Liver (tissue), 9 donors: ENCODE measurements around the gene LRRC47. TPM values are rescaled to one million over a fixed set of nuclear protein-coding genes. Genes with fewer than 3 reads are reported as not detected.

Experiments
- DNase-seq: peaks from one replicate; pipeline ENCODE4 v3.0.0-alpha.2; 2017; ENCODE audit warnings: low spot score
- H3K27ac ChIP-seq, 2 donors: one replicate each; pipeline ENCODE4 v1.7.0; 2013; ENCODE audit warnings: inconsistent platforms in 2 of 2, low read length in 2 of 2, control low read depth in 1 of 2, low read depth in 1 of 2, mild to moderate bottlenecking in 1 of 2
- H3K27me3 ChIP-seq, 4 donors: one replicate each; pipeline versions ENCODE4 v1.6.1 to v1.7.0; 2013; ENCODE audit warnings: low read length in 3 of 4, inconsistent platforms in 1 of 4, mild to moderate bottlenecking in 1 of 4, moderate library complexity in 1 of 4; ENCODE audit not compliant: control insufficient read depth in 4 of 4, insufficient read depth in 4 of 4
- H3K36me3 ChIP-seq, 4 donors: one replicate each; pipeline versions ENCODE4 v1.6.1 to v1.7.0; 2013; ENCODE audit warnings: low read length in 3 of 4, mild to moderate bottlenecking in 3 of 4, low read depth in 1 of 4, moderate library complexity in 1 of 4; ENCODE audit not compliant: control insufficient read depth in 4 of 4, insufficient read depth in 3 of 4
- H3K4me1 ChIP-seq, 4 donors: one replicate each; pipeline versions ENCODE4 v1.6.1 to v1.7.0; 2013; ENCODE audit warnings: low read length in 3 of 4, mild to moderate bottlenecking in 3 of 4, moderate library complexity in 1 of 4; ENCODE audit not compliant: control insufficient read depth in 4 of 4, insufficient read depth in 4 of 4
- H3K4me3 ChIP-seq, 3 donors: one replicate each; pipeline versions ENCODE4 v1.6.1 to v1.7.0; 2013; ENCODE audit warnings: low read length in 3 of 3, control low read depth in 1 of 3, low read depth in 1 of 3, mild to moderate bottlenecking in 1 of 3
- H3K9ac ChIP-seq, 2 donors: one replicate each; pipeline ENCODE4 v1.7.0; 2013; ENCODE audit warnings: low read length in 2 of 2, mild to moderate bottlenecking in 2 of 2, moderate library complexity in 2 of 2, control low read depth in 1 of 2, low read depth in 1 of 2
- H3K9me3 ChIP-seq, 4 donors: one replicate each; pipeline versions ENCODE4 v1.6.1 to v1.7.0; 2013; ENCODE audit warnings: low read length in 3 of 4; ENCODE audit not compliant: control insufficient read depth in 4 of 4
- ATF3 ChIP-seq: IDR thresholded peaks from 2 replicates; pipeline ENCODE4 v1.6.1; 2016; ENCODE audit warnings: antibody characterized with exemption
- CTCF ChIP-seq: fragments of 150-350 bp; IDR thresholded peaks from 2 replicates; pipeline ENCODE4 v1.5.1; 2017; ENCODE audit warnings: improper control_type of control experiment, low read depth, low read length; ENCODE audit not compliant: missing input control
- FOXA1 ChIP-seq: IDR thresholded peaks from 2 replicates; pipeline ENCODE4 v1.6.1; 2016; ENCODE audit warnings: antibody characterized with exemption
- GABPA ChIP-seq, 2 donors: IDR thresholded peaks in 1 of 2; conservative IDR thresholded peaks in 1 of 2; 2 replicates each; pipeline ENCODE4 v1.6.1; 2016; ENCODE audit warnings: antibody characterized with exemption in 2 of 2, mild to moderate bottlenecking in 1 of 2, moderate library complexity in 1 of 2
- HNF4A ChIP-seq, 2 donors: conservative IDR thresholded peaks; 2 replicates each; pipeline ENCODE4 v1.6.1; 2016; ENCODE audit warnings: antibody characterized with exemption in 2 of 2, mild to moderate bottlenecking in 2 of 2
- HNF4G ChIP-seq: IDR thresholded peaks from 2 replicates; pipeline ENCODE4 v1.6.1; 2016; ENCODE audit warnings: antibody characterized with exemption
- JUND ChIP-seq, 2 donors: IDR thresholded peaks; 2 replicates each; pipeline ENCODE4 v1.6.1; 2016; ENCODE audit warnings: antibody characterized with exemption in 2 of 2
- NR2F2 ChIP-seq: IDR thresholded peaks from 2 replicates; pipeline ENCODE4 v1.6.1; 2016; ENCODE audit warnings: antibody characterized with exemption
- REST ChIP-seq: IDR thresholded peaks from 2 replicates; pipeline ENCODE4 v1.6.1; 2016; ENCODE audit warnings: antibody characterized with exemption, mild to moderate bottlenecking
- RXRA ChIP-seq, 2 donors: IDR thresholded peaks; 2 replicates each; pipeline ENCODE4 v1.6.1; 2017 to 2018; ENCODE audit warnings: antibody characterized with exemption in 2 of 2, mild to moderate bottlenecking in 1 of 2
- SP1 ChIP-seq: IDR thresholded peaks from 2 replicates; pipeline ENCODE4 v1.6.1; 2018; ENCODE audit warnings: antibody characterized with exemption, mild to moderate bottlenecking
- WGBS: extraction: QIAGEN DNeasy Blood & Tissue Kit; methylation state at CpG from one replicate; pipeline ENCODE4 v1.1.7; 2013; 5-methylcytosine and 5-hydroxymethylcytosine counted together
- polyA plus RNA-seq, 2 donors: library from polyadenylated mRNA; stranded (reverse) in 1 of 2; unstranded in 1 of 2; fragments of 200-250 nt in 1 of 2; fragments of >200 nt in 1 of 2; fragmentation: Nextera tagmentation in 1 of 2; extraction: Ambion mirVana in 1 of 2; gene quantifications; one replicate each; pipeline versions ENCODE4 v1.2.1 to v1.2.3, GENCODE V29; 2013 to 2015
- total RNA-seq, 2 donors: library from RNA; depleted of rRNA; stranded (reverse); fragments of >200 nt; gene quantifications; one replicate each; pipeline ENCODE4 v1.2.3, GENCODE V29; 2014
- donor health status: healthy.
- donor health status: healthy.
- donor health status: healthy.
- donor health status: healthy.
- donor health status: healthy.

The LRRC47 gene
- total and polyA plus RNA-seq, 4 donors = 8.7 to 23.8 (median 15.4) TPM

GRCh38 chr1:3747903-3748302 is 48.4 kb downstream of the LRRC47 start:
- DNase-seq = no peak
- Histone ChIP-seq H3K27ac (no peak overlapping the region), H3K4me1 (peaks cover 4 to 29% (median 14%) of the 10 kb centered on the region in 4 donors), H3K27me3 (no peaks in the 10 kb centered on the region), H3K9ac (no peak overlapping the region), H3K9me3 (no peaks in the 10 kb centered on the region), H3K36me3 (peaks cover 0 to 2% (median 0%) of the 10 kb centered on the region in 4 donors), H3K4me3 (no peak overlapping the region)
- no peak for TF ChIP-seq HNF4A (conservative IDR thresholded peaks at IDR 0.05)
- TF ChIP-seq RXRA (IDR thresholded peaks at IDR 0.05) = no peak
- TF ChIP-seq JUND (IDR thresholded peaks at IDR 0.05) = no peak
- no peak for TF ChIP-seq FOXA1
- 82% methylated on average over 13 of the region's 13 CpGs for WGBS

GRCh38 chr1:3747522-3747848 is 48.8 kb downstream of the LRRC47 start:
- H3K9ac ChIP-seq = no peak overlapping the region
- DNase-seq = no peak

GRCh38 chr1:3746830-3747521 is 49.3 kb downstream of the LRRC47 start:
- DNase-seq = peak; percentile 91
- H3K9me3 ChIP-seq = no peaks in the 10 kb centered on the region
- H3K4me1 ChIP-seq = peaks cover 4 to 29% (median 14%) of the 10 kb centered on the region in 4 donors
- no peak for TF ChIP-seq ATF3
- TF ChIP-seq JUND (IDR thresholded peaks at IDR 0.05) = no peak
- no peak for TF ChIP-seq CTCF
- TF ChIP-seq HNF4A (conservative IDR thresholded peaks at IDR 0.05) = peak in 1 of 2 donors; percentile 38
- no peak for TF ChIP-seq NR2F2
- TF ChIP-seq FOXA1 = no peak
- TF ChIP-seq GABPA (IDR thresholded peaks at IDR 0.05 in 1 of 2, conservative IDR thresholded peaks at IDR 0.05 in 1 of 2) = peak; percentile 73 to 93
- TF ChIP-seq SP1 = no peak
- peaks cover 0 to 10% (median 4%) of the 10 kb centered on the region in 4 donors for H3K36me3 ChIP-seq
- WGBS = 2% methylated on average over 73 of the region's 73 CpGs
- H3K27ac ChIP-seq = peak overlapping the region in 1 of 2 donors; percentile 3
- no peaks in the 10 kb centered on the region for H3K27me3 ChIP-seq
- H3K4me3 ChIP-seq = peak overlapping the region; percentile 80 to 85 (median 85)
- peak overlapping the region in 1 of 2 donors; percentile 74 for H3K9ac ChIP-seq

More at GRCh38 chr1:3747522-3747848, 48.8 kb downstream of the LRRC47 start:
- Histone ChIP-seq H3K36me3 (peaks cover 0 to 6% (median 2%) of the 10 kb centered on the region in 4 donors), H3K9me3 (no peaks in the 10 kb centered on the region), H3K27ac (no peak overlapping the region), H3K4me3 (peak overlapping the region in 2 of 3 donors; percentile 80 to 85), H3K4me1 (peaks cover 4 to 29% (median 14%) of the 10 kb centered on the region in 4 donors), H3K27me3 (no peaks in the 10 kb centered on the region)
- 46% methylated on average over 6 of the region's 6 CpGs for WGBS
- no peak for TF ChIP-seq HNF4G

GRCh38 chr1:3746389-3746829 is 49.9 kb downstream of the LRRC47 start:
- Histone ChIP-seq H3K27me3 (no peaks in the 10 kb centered on the region), H3K4me1 (peaks cover 4 to 29% (median 14%) of the 10 kb centered on the region in 4 donors), H3K9ac (peak overlapping the region in 1 of 2 donors; percentile 74), H3K9me3 (no peaks in the 10 kb centered on the region), H3K36me3 (peaks cover 0 to 13% (median 4%) of the 10 kb centered on the region in 4 donors), H3K27ac (no peak overlapping the region), H3K4me3 (peak overlapping the region; percentile 80 to 85 (median 85))
- DNase-seq = no peak
- TF ChIP-seq NR2F2 (no peak), REST (no peak), FOXA1 (no peak), HNF4A (conservative IDR thresholded peaks at IDR 0.05) (no peak)
- WGBS = 27% methylated on average over 35 of the region's 35 CpGs
